Measurements from ENCODE around the gene FLYWCH1.

DNA sequence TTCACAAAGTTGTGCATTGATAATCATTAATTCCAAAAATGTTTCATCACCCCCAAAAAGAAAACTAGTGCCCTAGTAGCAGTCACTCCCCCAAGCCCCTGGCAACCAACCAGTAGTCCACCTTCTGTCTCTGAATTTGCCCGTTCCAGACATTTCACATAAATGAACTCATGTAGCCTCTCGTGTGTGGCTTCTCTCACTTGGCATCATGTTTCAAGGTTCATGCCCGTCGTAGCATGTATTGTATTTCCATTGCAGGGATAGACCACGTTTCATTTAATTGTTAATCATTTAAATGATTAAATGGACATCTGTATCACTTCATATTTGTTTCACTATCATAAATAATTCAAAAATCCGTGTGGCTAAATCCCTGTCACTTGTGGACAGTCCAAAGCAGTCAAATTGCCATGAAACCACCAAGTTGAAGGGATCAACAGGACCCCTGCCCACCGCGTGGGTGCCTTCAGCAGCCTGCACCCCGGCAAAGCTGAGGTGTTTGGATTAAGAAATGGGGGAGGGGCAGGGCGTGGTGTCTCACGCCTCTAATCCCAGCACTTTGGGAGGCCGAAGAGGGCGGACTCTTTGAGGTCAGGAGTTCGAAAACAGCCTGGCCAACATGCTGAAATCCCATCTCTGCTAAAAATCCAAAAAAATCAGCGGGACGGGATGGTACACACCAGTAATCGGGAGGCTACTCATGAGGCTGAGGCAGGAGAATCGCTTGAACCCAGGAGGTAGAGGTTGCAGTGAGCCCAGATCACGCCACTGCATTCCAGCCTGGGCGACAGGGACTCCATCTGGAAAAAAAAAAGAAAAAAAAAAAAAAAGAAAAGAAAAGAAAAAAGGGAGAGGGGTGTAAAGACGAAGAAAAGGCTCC is 37.5 kb upstream of the FLYWCH1 start:
- TF ChIP-seq, protein P1, sequence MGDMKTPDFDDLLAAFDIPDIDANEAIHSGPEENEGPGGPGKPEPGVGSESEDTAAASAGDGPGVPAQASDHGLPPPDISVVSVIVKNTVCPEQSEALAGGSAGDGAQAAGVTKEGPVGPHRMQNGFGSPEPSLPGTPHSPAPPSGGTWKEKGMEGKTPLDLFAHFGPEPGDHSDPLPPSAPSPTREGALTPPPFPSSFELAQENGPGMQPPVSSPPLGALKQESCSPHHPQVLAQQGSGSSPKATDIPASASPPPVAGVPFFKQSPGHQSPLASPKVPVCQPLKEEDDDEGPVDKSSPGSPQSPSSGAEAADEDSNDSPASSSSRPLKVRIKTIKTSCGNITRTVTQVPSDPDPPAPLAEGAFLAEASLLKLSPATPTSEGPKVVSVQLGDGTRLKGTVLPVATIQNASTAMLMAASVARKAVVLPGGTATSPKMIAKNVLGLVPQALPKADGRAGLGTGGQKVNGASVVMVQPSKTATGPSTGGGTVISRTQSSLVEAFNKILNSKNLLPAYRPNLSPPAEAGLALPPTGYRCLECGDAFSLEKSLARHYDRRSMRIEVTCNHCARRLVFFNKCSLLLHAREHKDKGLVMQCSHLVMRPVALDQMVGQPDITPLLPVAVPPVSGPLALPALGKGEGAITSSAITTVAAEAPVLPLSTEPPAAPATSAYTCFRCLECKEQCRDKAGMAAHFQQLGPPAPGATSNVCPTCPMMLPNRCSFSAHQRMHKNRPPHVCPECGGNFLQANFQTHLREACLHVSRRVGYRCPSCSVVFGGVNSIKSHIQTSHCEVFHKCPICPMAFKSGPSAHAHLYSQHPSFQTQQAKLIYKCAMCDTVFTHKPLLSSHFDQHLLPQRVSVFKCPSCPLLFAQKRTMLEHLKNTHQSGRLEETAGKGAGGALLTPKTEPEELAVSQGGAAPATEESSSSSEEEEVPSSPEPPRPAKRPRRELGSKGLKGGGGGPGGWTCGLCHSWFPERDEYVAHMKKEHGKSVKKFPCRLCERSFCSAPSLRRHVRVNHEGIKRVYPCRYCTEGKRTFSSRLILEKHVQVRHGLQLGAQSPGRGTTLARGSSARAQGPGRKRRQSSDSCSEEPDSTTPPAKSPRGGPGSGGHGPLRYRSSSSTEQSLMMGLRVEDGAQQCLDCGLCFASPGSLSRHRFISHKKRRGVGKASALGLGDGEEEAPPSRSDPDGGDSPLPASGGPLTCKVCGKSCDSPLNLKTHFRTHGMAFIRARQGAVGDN (IDR thresholded peaks at IDR 0.05), result no peak
- no peak for TF ChIP-seq JUND (IDR thresholded peaks at IDR 0.05; ENCODE audit: low read depth, low read length)
- no peak for TF ChIP-seq CHD2 (IDR thresholded peaks at IDR 0.05; ENCODE audit: borderline replicate concordance, low read depth, low read length)
- TF ChIP-seq, protein P2, sequence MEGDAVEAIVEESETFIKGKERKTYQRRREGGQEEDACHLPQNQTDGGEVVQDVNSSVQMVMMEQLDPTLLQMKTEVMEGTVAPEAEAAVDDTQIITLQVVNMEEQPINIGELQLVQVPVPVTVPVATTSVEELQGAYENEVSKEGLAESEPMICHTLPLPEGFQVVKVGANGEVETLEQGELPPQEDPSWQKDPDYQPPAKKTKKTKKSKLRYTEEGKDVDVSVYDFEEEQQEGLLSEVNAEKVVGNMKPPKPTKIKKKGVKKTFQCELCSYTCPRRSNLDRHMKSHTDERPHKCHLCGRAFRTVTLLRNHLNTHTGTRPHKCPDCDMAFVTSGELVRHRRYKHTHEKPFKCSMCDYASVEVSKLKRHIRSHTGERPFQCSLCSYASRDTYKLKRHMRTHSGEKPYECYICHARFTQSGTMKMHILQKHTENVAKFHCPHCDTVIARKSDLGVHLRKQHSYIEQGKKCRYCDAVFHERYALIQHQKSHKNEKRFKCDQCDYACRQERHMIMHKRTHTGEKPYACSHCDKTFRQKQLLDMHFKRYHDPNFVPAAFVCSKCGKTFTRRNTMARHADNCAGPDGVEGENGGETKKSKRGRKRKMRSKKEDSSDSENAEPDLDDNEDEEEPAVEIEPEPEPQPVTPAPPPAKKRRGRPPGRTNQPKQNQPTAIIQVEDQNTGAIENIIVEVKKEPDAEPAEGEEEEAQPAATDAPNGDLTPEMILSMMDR (IDR thresholded peaks at IDR 0.05 in 2 of 3, conservative IDR thresholded peaks at IDR 0.05 in 1 of 3; ENCODE audit: control insufficient read depth in 2 of 3, extremely low read depth in 1 of 3, insufficient read depth in 1 of 3, low read depth in 3 of 3, low read length in 3 of 3), result no peak
- no peak for TF ChIP-seq SUZ12 (IDR thresholded peaks at IDR 0.05; ENCODE audit: unreplicated experiment)
- no peak for TF ChIP-seq POLR2AphosphoS2 (IDR thresholded peaks at IDR 0.05; ENCODE audit: low read depth, low read length)
- TF ChIP-seq RFX5 (IDR thresholded peaks at IDR 0.05; ENCODE audit: low read depth, low read length), result no peak
- no peak for TF ChIP-seq MAX (IDR thresholded peaks at IDR 0.05; ENCODE audit: low read depth, low read length)
- no peak for TF ChIP-seq PAX5 (IDR thresholded peaks at IDR 0.05; ENCODE audit: borderline replicate concordance, low read depth, low read length)
- no peak for TF ChIP-seq EZH2 (IDR thresholded peaks at IDR 0.05; ENCODE audit: borderline replicate concordance, control insufficient read depth, low read depth, low read length)
- TF ChIP-seq, protein P3, sequence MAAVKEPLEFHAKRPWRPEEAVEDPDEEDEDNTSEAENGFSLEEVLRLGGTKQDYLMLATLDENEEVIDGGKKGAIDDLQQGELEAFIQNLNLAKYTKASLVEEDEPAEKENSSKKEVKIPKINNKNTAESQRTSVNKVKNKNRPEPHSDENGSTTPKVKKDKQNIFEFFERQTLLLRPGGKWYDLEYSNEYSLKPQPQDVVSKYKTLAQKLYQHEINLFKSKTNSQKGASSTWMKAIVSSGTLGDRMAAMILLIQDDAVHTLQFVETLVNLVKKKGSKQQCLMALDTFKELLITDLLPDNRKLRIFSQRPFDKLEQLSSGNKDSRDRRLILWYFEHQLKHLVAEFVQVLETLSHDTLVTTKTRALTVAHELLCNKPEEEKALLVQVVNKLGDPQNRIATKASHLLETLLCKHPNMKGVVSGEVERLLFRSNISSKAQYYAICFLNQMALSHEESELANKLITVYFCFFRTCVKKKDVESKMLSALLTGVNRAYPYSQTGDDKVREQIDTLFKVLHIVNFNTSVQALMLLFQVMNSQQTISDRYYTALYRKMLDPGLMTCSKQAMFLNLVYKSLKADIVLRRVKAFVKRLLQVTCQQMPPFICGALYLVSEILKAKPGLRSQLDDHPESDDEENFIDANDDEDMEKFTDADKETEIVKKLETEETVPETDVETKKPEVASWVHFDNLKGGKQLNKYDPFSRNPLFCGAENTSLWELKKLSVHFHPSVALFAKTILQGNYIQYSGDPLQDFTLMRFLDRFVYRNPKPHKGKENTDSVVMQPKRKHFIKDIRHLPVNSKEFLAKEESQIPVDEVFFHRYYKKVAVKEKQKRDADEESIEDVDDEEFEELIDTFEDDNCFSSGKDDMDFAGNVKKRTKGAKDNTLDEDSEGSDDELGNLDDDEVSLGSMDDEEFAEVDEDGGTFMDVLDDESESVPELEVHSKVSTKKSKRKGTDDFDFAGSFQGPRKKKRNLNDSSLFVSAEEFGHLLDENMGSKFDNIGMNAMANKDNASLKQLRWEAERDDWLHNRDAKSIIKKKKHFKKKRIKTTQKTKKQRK (IDR thresholded peaks at IDR 0.05; ENCODE audit: low read depth, low read length), result no peak
